ENCODE data around the gene CCT8.
"Not testable (repeated sequence)": the region's sequence is repeated elsewhere in the genome, so short reads cannot be mapped to it uniquely, and the experiment has no call there.

CCT8 gene

DNA sequence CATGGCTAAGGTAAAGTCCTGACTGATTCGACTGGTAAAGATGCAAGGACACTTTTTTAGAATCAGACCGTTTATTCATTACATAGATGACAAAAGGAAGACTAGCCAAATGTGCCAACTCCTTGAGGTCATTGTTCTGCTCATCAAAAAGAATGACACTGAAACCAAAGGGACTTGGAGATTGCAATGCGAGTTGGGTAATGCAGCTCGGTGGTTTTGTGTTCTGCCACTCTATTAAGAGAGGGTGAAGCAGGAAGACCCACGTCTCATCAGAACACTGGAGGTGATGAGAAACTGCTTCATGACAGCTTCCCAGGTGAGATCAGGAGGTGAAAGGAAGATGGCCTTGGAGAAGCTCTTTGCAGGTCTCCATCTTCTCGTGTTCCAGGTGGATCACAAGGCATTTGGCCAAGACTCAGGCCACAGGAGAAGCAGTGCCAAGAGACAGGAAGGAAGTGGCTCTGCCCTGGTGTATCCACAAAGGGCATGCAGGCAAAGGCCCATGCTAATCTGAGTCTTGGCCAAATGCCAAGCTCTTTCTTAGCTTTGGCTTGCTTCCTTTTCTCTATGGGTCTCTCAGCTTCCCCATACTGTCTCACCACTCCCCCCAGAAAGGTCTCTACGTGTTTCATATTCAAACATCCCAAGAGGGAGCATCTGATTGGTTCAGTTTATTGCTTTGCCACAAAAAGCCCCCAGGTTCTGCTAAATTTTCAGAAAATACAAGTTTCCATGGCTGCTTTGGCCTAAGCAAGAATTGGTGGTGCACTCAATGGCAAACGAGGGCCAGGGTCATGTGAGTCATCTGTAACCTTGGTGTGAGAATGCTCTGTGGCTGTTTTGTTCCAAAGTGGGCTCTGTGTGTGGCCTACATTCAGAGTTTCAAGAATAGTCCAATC lies 5.7 kb upstream of the CCT8 start:
- DNase-seq (ENCODE audit: low spot score) = no peak

DNA sequence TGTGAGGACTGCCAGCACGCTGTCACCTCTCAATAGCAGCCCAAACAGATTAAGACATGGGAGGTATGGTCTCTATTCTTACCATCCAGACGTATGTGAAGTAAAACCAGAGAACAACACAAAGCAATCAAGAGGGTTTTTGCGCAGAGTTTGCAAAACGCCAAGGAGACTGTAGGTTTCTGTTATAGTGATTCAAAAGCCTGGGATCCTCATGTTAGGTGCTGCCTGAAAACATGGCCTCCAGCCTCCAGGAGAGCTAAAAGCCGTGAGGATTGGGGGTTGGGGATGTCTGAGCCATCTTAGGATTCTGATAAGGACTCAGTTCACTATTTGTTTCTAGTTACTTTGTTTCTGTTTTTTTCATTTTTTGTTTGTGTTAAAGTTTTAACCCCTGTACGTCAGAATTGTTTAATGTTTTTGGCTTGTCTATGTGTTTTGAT lies 4.2 kb upstream of the CCT8 start:
- no peak for DNase-seq (ENCODE audit: low spot score)

DNA sequence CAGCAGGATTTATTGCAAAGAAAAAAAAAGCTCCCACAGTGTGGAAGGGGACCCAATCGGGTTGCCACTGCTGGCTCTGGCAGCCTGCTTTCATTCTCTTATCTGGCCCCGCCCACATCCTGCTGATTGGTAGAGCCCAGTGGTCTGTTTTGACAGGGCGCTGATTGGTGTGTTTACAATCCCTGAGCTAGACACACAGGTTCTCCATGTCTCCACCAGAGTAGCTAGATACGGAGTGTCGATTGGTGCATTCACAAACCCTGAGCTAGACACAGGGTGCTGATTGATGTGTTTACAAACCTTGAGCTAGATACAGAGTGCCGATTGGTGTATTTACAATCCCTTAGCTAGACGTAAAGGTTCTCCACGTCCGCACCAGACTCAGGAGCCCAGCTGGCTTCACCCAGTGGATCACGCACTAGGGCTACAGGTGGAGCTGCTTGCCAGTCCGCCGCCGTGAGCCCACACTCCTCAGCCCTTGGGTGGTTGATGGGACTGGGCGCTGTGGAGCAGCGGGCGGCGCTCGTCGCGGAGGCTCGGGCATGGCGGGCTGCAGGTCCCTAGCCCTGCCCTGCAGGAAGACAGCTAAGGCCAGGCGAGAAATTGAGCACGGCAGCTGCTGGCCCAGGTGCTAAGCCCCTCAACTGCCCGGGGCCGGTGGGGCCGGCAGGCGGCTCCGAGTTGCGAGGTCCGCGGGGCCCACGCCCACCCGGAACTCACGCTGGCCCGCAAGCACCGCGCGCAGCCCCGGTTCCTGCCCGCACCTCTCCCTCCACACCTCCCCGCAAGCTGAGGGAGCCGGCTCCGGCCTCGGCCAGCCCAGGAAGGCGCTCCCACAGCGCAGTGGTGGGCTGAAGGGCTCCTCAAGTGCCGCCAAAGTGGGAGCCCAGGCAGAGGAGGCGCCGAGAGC lies 3.5 kb upstream of the CCT8 start:
- DNase-seq (ENCODE audit: low spot score) = not testable (repeated sequence)

DNA sequence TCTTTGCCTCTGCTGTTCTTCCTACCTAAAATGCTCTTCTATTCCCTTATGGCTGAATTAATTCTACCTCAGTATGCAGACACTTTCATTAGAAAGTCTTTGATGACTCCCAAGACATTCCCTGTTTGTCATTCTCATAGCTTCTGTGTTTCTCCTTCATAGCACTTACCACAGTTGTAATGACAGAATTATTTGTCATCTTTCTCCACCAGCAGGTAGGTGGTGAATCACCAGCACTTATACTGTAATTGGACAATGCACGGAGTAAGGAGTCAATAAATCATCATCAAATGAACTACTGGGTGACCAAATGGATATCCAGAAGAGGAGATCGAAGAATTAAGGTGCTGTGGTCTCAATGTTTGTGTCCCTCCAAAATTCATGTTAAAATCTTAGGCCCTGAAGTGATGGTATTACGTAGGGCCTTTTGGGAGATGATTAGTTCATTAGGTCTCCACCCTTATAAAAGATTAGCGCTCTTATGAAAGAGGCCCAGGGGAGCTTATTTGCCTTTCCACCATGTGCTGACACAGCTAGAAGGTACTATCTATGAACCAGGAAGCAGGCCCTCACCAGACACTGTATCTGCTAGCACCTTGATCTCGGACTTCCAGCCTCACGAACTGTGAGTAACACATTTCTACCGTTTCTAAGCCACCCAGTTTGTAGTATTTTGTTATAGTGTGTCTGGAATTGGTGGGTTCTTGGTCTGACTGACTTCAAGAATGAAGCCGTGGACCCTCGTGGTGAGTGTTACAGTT lies 2.4 kb upstream of the CCT8 start:
- DNase-seq (ENCODE audit: low spot score) = no peak

DNA sequence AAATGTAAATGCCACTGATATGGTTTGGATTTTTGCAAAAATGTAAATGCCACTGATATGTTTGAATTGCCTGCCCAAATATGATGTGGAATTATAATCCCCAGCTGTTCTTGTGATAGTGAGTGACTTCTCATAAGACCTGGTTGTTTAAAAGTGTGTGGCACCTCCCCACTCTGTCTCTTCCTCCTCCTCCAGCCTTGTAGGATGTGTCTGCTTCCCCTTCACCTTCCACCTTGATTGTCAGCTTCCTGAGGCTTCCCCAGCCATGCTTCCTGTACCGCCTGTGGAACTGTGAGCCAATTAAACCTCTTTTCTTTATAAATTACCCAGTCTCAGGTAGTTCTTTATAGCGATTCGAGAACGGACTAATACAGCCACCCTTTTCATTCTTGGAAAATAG lies 1.3 kb upstream of the CCT8 start:
- DNase-seq (ENCODE audit: low spot score) = no peak

DNA sequence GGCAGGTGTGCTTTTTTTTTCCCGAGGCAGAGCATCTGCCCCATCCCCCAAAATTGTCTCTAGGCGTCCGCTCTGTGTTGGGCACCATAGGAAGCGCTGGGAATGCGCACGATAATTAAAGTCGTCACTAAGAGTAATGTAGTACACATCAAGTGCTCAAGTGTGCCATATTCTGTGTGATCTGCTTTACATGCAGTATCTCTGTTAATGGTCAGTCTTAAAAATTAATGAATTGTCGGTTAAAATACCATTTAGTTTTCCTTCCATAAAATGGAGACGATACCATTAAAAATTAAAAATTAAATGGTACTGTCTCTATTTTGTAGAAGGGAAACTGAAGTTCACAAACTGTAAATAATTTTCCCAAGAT lies 544 bp upstream of the CCT8 start:
- DNase-seq (ENCODE audit: low spot score) = no peak

DNA sequence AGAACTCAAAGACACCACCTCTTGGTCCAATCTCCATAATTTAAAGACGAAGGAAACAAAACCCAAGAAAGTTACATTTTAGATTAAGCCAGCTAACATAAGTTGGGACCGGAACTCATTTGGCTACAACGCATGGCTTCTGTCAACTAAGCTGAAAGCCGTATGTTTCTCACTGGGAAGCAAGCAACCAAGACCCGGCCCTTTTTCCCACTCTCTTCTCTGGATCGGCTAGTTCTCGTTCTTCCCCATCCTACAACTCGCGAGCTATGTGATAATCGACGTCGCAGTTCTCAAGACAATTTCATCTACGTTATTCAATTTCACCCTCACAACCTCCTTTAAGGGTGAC lies 601 bp downstream of the CCT8 start:
- peak; percentile 33 for DNase-seq (ENCODE audit: low spot score)

DNA sequence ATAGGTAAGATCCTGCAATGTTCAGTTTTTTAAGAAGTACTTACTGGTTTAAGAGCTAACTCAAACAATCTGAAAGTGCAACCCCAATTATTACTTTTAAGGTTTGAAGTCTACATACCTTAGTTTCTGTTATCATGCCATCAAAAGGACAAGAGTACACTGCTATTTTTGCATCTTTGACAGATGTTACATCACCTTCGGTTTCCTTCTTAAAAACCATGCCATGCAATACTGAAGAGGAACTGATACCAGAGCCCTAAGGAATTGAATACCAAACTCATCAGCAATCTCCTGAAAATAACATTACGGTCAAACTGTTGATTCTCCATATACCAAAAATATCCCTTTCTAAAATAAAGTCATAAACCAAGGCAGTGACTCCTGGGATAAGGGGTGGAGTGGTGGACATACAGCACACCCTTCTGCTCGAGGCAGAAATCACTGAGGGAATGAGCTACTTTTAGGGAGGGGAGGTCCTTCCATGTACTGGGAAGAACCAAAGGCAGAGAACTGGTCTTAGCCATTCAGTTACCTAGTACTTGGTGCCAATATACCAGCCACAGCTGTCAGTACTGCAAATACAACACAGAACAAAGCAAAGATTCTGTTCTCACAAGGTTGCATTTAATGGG lies 8.5 kb downstream of the CCT8 start:
- DNase-seq (ENCODE audit: low spot score) = no peak

DNA sequence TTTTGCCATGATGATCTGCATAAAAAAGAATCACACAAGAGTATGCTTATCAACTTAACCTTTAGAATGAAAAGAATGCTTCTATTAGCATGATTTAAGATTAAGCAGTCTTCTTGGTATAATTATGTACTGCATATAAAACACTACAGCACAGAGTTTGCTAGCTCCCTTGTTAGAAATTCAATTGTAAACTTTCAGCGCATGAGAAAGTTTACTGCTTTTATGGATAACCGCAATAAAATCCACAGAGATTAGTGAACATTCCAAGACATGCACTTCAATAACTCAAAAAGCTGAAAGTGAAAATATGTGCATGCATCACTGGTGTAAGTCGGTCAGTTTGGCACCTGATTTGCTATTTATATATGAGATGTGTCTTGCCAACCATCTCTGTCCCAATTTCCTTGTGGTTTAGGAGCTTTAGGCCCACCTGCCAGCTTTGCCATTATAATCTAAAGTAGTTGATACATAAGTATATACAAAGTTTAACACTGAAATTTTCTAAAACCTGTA lies 16.9 kb downstream of the CCT8 start:
- DNase-seq (ENCODE audit: low spot score) = no peak

DNA sequence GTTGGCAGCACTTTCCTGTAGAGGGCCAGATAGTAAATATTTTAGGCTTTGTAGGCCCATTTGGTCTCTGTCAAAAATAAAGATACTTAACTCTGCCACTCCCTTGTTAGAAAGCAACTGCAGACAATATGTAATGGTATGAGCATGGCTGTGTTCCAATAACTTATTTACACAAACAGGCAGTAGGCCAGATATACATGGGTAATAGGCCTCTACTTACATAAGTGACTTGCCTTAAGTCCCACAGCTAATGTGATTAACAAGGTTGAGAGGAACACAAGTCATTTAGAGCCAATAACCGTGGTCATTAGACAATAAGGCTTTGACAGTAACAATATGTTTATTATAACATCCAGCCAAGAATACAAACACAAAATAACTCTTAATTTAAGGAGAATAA lies 17.4 kb downstream of the CCT8 start:
- DNase-seq (ENCODE audit: low spot score) = no peak

DNA sequence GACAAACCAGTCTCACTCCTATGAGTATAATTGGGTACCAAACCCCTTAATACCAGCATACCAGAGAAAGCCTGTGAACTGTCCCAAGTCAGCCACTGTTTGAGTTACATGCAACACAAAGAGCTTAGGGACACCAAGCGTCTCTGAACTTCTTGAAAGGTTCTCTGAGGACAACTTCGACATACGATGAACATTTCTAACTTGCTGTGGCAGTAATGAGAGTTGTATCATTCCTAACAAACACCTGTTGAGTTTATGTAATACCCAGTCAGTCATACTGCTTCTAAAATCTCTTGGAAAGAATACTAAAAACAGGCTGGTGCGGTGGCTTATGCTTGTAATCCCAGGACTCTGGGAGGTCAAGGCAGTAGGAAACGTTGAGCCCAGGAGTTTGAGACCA lies 18.4 kb downstream of the CCT8 start:
- no peak for DNase-seq (ENCODE audit: low spot score)

DNA sequence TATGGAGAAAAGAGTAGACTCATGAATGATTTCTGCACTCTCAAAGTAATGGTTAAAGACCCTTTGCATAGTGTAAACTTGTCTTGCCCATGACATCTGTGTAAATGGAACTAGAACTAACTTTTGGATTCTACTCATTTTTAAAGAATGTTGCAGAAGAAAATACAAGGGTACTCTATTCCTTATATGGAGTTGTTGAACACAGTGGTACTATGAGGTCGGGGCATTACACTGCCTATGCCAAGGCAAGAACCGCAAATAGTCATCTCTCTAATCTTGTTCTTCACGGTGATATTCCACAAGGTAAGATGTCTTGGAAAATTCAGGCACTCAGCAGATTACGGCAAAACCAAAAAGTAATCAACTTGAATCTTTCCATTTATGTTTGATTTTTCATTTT lies 19.8 kb downstream of the CCT8 start:
- DNase-seq (ENCODE audit: low spot score) = no peak

DNA sequence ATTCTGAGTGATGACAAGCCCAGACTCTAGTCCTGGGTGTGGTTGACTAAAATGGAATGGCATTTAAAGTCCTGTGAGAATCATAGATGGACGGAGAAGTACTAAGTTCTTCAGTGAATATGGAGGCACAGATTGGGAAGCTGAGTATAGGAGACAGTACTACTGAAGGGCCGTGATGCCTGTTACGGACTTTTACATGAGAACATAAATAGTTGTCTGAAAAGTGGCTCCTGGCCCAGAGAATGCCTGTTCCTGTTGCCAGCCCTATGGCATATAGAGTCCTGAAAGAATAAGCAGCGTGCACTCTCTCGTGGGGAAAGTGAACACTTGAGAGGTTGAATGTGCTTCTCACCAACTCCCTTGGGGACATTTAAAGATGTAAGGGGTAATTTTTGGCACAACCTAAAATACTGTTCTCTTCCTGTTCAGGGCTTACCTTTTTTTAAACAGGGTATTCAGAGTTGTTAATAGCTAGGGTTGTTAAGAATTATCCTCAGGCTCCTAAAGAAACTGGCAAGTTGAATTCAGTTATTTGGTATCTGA lies 20.4 kb downstream of the CCT8 start:
- no peak for DNase-seq (ENCODE audit: low spot score)

DNA sequence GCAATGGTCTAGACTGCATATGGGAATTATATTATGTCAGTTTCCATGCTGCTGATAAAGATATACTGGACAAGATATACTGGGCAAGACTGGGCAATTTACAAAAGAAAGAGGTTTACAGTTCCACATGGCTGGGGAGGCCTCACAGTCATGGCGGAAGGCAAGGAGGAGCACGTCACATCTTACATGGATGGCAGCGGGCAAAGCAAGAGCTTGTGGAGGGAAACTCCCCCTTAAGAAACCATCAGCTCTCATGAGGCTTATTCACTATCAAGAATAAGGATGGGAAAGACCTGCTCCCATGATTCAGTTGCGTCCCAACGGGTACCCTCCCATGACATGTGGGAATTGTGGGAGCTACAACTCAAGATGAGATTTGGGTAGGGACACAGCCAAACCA lies 21.2 kb downstream of the CCT8 start:
- no peak for DNase-seq (ENCODE audit: low spot score)

DNA sequence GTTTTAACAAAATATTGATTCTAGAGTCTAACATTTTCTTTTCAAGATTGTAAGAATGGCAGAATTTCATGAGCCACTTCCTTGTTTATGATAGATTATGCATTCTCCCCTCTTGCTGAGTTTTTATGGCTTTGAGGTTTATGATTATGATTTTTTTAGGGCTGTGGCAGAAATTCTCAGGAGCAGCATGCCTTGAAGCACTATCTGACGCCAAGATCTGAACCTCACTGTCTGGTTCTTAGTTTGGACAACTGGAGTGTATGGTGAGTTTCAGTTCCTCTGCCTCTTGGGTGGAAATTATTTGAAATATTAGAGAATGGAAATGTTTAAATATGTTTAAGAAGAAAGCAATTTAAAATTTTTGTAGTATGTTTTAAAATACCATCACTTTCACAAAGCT lies 38.8 kb downstream of the CCT8 start:
- no peak for DNase-seq (ENCODE audit: low spot score)

DNA sequence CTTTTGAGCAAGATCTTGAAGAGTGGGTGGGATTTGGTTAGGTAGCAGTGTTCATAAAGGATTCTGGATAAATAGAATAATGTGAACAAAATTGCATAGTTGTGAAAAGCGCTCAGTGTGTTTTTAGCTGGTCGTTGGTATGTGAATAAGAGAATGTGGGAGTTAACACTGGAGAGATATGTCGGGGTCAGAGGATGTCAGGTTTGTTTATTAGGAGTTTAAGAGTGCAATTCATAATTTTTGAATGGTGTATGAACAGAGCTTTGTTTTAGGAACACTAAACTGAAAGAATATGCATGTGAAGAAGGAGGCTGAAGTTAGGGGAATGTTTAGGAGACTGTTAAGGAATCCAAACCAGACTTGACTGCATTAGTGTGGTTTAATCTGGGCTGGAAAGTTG lies 39.6 kb downstream of the CCT8 start:
- no peak for DNase-seq (ENCODE audit: low spot score)

DNA sequence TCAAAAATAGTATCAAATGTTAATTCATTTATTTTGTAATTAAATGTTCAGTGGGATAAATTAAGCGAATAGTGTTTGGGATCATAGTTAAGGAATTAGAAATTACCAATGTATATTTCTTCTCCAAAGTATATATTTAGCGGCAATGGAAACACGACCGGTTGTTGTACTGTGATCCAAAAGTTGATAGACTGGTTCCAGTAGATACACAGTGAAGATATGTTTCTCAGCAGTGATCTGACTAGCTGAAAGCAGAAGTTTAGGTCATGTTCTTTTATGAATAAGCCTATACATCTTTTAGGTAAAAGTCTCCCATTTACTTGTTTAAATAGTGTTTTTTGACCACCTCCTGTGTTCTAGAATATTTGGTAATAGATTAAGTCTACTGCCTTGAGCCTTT lies 40.1 kb downstream of the CCT8 start:
- DNase-seq (ENCODE audit: low spot score) = no peak

DNA sequence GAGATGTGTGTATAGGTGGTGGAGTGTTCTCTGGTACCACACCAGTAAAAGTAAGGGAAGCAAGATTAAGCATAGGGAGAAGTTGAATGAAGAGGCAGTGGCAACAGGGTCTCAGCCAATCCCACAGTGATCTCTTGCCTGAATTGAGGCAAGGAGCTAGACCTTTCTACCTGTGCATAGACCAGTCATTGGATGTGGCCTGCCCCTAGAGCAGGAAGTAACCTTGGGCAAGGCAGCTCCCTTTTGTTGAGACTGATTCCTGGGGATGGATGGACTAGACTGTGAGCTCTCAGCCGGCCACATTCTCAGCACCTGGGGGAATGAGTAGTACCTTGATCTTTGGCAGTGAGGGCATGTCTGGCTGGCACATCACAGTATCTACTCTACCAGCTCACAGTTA lies 42.5 kb downstream of the CCT8 start:
- no peak for DNase-seq (ENCODE audit: low spot score)

DNA sequence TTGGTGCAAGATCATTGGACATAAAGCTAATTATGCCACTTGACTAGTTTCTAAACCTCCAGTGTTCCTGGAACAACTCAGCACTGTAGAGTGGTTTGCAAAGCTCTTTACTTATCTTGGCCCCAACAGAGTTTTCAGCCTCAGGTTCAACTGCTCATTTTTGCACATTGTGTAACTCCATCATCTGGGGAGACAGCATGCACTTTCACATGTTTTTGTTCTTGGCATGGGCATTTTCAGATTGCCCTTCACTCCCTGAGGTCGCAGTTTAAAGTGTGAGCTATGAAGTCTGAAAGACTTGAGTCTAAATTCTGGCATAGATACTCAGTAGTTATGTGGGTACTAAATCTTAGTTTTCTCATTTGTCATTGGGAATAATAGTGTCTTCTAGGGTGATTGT lies 43.9 kb downstream of the CCT8 start:
- no peak for DNase-seq (ENCODE audit: low spot score)

DNA sequence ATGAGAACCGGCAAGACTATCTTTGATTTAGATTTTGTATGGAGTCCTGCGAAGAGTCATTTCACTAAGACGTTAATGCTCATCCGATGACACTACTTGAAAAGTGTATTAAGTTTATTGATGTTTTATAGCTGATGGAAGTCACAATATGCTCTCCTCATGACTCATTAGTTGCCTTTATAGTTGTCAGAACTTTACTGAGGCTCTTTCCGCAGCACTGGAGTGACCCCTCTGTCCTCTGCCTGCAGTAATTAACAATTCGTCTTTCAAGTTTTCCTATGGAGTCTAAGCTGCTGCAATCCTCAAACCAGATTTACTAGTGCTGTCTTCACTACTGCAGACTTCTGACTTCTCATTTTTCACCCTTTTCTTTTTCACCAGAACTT lies 48.1 kb downstream of the CCT8 start:
- no peak for DNase-seq (ENCODE audit: low spot score)

DNA sequence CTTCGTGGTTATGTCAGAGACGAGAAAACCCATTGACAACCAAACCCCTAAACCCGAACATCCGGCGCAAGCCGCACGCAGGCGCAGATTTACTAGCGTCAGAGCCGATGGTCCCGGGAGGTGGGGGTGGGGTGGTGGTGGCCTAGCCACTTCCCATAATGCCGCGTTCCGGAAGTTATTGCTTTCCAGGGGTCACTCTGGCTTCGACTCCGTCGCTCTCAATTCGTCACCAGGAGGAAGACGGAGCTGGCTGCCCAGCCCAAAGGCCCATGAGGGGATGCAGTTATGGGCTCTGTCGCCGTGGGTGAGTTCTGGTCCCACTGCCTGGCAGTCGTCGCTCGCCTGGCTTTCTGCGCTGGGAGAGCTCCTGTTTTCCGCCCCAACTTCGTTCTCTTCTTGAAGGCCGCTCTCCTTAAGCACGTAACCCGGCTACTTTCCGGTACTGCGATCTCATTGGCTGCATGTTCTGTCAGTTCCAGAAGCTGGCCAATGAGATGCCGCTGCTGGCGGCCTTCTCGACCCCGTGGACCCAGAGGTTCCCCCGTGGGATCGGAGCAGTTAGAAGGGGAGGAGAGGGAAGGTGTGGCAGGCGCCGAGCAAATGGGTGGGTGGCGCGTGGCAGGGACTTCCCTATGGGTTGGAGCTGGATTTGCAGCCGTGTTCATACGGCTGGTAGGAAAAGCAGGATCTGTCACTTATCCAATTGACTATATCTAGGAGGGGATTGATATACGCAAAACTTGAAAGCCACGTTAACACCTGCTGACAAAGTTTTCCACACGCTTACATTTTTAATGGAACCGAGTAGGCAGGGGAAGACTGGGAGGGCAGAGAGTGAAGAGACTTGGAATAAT lies 48.7 kb downstream of the CCT8 start, which contains the start of gene USP16:
USP16 (plus strand) TSS at position 195 of the 854 bp plus-strand sequence. CDS start 3,246 bp downstream, outside the sequence.
- peak; percentile 98 for DNase-seq (ENCODE audit: low spot score)

Data from D341Med (cell line).